Right cardiac atrium (tissue), 5 donors: ENCODE measurements around the gene TRAPPC2L. TPM values are rescaled to one million over a fixed set of nuclear protein-coding genes. Genes with fewer than 3 reads are reported as not detected.

Experiments
- ATAC-seq, 2 donors: fragments of 200-7000 bp; cut with Tn5 transposase; one replicate each; pipeline versions ENCODE4 v1.8.0 to v1.9.1; 2020; ENCODE audit warnings: moderate library complexity in 2 of 2, mild to moderate bottlenecking in 1 of 2
- DNase-seq, 3 donors: peaks; one replicate each; pipeline ENCODE4 v3.0.0-alpha.2; 2020
- H3K27ac ChIP-seq: one replicate; pipeline ENCODE4 v1.5.1; 2013; ENCODE audit warnings: mild to moderate bottlenecking, low read length, control low read depth, moderate library complexity
- H3K27me3 ChIP-seq: one replicate; pipeline ENCODE4 v1.6.1; 2013; ENCODE audit not compliant: control insufficient read depth, insufficient read depth
- H3K4me1 ChIP-seq: one replicate; pipeline ENCODE4 v1.6.1; 2013; ENCODE audit warnings: low read length; ENCODE audit not compliant: control insufficient read depth, insufficient read depth
- H3K4me3 ChIP-seq: one replicate; pipeline ENCODE4 v1.5.1; 2013; ENCODE audit warnings: low read length, control low read depth
- H3K9me3 ChIP-seq: one replicate; pipeline ENCODE4 v1.6.1; 2013; ENCODE audit warnings: low read length; ENCODE audit not compliant: control insufficient read depth
- WGBS: extraction: QIAGEN DNeasy Blood & Tissue Kit; methylation state at CpG from one replicate; pipeline ENCODE4 v1.1.7; 2013; 5-methylcytosine and 5-hydroxymethylcytosine counted together
- intact Hi-C, 4 donors: fragments of 100-400 bp; cut with DNase I; formaldehyde crosslinking; loops; one replicate each; pipeline versions ENCODE4 v1.11.0 to v1.14.0; 2022 to 2023
- polyA plus RNA-seq: library from polyadenylated mRNA; stranded (reverse); fragments of 200-250 nt; gene quantifications from one replicate; pipeline ENCODE4 v1.2.3, GENCODE V29; 2013
- total RNA-seq, 4 donors: library from RNA; stranded (reverse); fragmentation: NEBNext Ultra II Directional; extraction: Animal tissue kit (Norgen Biotek cat#: 25700); gene quantifications; one replicate each; pipeline ENCODE4 v1.2.1, GENCODE V29; 2021
- donor health status: healthy with polysubstance abuse.
- donor health status: DM: no; HTN: yes; CAD: no.
- donor health status: DM: no; HTN: no; CAD: no.
- donor health status: DM: no; HTN: yes; CAD: no; lungs with severe emphysema.
- donor health status: DM: yes; HTN: yes; CAD: no.

Gene TRAPPC2L
- total and polyA plus RNA-seq, 5 donors: 43.7 to 61.5 (median 49.6) TPM

DNA sequence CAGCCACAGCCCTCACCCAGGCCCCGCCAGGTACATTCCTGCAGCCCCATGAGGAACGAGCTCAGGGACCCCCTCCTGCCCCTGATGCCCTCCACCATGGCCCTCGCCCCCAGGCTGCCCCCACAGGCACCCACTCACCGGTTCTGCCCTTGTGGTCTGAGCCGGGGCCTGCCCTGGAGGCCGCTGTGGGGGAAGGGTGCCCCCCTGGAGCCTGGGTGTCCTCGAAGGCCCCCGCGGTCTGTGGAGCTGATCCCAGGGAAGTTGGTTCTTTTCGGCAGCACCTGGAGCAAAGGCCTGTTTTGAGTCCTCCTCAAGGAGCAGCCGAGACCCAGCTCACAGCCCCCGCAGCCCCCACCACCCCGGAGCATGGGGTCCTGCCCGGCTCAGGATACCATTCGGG is 7.2 kb downstream of the TRAPPC2L start:
- intact Hi-C loops: no loop called here
- 81% methylated on average over 15 of the region's 15 CpGs for WGBS
- no peaks in the 10 kb centered on the region for H3K27me3 ChIP-seq
- H3K4me3 ChIP-seq: no peak overlapping the region
- no peak for ATAC-seq
- H3K4me1 ChIP-seq: no peaks in the 10 kb centered on the region
- DNase-seq: no peak
- H3K27ac ChIP-seq: no peak overlapping the region
- no peaks in the 10 kb centered on the region for H3K9me3 ChIP-seq

DNA sequence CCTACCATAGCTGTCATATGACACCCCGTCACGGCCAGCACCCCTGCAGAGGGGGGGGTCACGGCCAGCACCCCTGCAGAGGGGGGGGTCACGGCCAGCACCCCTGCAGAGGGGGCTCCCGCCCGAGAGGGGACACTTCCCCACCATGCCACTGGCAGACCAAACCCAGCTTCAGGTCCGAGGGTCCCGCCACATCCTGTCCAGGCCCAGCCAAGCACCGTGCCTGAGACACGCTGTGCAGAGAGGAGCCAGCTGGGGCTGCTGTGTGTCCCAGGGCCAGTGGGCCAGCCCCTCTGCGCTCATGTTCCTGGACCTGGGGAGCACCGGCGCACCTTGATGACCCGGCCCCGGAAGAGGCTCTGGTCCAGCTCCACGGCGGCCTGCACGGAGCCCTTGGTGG is 7.6 kb downstream of the TRAPPC2L start:
- no peak overlapping the region for H3K4me3 ChIP-seq
- DNase-seq (no peak), ATAC-seq (peak in 1 of 2 donors; percentile 7)
- no peaks in the 10 kb centered on the region for H3K9me3 ChIP-seq
- intact Hi-C loops: no loop called here
- H3K27me3 ChIP-seq: no peaks in the 10 kb centered on the region
- no peak overlapping the region for H3K27ac ChIP-seq
- no peaks in the 10 kb centered on the region for H3K4me1 ChIP-seq
- 81% methylated on average over 18 of the region's 18 CpGs for WGBS

DNA sequence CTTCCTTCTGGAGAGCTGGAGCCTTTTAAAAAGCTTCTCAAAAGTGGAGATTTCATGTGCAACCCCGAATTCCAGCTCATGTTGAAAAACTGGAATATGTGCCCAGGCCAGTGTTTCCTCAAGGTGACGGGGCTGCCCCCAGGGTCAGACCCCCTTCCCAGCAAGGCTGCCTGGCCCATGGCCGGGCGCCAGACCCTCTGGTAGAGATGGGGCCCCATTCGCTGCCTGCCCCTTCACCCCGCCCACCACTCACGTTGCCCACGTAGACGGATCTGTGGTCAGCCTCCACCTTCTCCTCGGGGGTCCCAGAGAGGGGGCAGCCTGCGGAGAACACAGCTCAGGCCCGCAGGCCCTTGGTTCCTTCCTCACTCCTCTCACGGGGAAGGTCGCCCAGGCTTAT is 8.4 kb downstream of the TRAPPC2L start:
- Histone ChIP-seq H3K27ac (no peak overlapping the region), H3K4me1 (no peaks in the 10 kb centered on the region), H3K9me3 (no peaks in the 10 kb centered on the region), H3K27me3 (no peaks in the 10 kb centered on the region), H3K4me3 (no peak overlapping the region)
- ATAC-seq (no peak), DNase-seq (no peak)
- intact Hi-C loops: no loop called here
- 76% methylated on average over 14 of the region's 14 CpGs for WGBS

DNA sequence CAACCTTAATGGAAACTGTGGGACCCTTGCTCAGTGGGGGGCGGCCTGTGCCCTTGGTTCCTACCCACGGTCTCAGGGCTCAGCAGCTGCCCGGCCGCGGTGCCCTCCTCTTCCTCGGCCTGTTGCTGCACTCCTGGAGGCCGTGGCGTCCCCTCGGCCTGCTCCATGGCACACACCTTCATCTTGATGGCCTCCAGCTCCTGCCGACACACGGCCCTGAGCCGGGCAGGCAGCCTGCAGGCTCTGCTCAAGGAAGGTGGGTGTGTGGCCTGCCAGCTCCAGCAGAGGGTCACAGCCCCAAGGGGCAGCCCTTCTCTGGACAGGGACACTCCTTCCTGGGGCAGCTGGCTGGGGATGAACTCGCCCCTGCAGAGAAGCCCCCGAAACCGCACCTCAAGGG is 8.8 kb downstream of the TRAPPC2L start:
- intact Hi-C loops: no loop called here

DNA sequence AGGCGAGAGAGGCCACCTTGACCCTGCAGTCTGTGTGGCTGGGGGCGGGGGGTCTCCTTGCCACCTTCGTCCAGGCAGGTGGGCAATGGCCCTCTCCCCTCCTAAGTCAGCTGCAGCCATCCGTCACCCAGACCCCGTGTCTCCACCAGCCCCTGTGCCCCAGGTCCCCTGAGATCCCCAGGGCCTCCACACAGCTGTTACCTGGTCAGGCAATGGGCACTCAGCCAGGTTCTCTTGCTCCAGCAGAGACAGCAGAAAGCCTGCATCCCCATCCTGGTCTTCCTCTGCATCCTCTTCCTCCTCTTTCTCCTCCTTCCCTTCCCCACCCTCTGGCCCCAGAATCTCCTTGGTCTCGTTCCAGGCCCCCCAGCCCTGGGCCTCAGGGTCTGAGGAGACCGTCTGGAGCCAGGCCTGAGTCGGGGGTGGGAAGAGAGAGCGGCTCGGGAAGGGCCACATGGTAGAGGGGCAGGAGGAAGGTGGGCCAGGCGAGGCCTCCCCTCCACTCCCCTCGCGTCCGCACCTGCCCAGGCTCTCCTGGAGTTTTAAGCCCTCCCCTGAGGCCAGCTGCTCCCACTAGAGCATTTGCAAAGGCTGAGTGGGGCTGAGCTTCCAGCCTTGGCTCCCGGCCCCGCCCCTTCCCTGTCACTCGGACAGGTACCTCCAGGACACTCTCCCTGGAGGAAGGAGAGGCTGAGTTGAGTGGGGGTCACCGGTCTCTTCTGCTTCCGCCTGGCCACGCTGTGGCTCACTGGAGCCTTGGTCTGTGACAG is 9.4 kb downstream of the TRAPPC2L start, which contains the start of gene PABPN1L:
Gene PABPN1L (minus strand): TSS at position 510 of the 770 bp plus-strand sequence. CDS start 54 bp downstream, at position 456.
- no peaks in the 10 kb centered on the region for H3K9me3 ChIP-seq
- ATAC-seq (no peak), DNase-seq (no peak)
- H3K27ac ChIP-seq: no peak within 1 kb of the TSS
- intact Hi-C loops: no loop called here
- H3K4me3 ChIP-seq: no peak within 1 kb of the TSS
- H3K27me3 ChIP-seq: no peaks in the 10 kb centered on the region
- H3K4me1 ChIP-seq: no peaks in the 10 kb centered on the region
- WGBS: 70% methylated on average over 20 of the region's 20 CpGs

More for the DNA sequence above, 8.8 kb downstream of the TRAPPC2L start:
- no peak overlapping the region for H3K27ac ChIP-seq
- DNase-seq: no peak
- H3K27me3 ChIP-seq: no peaks in the 10 kb centered on the region
- no peak for ATAC-seq
- H3K4me1 ChIP-seq: no peaks in the 10 kb centered on the region
- WGBS: 83% methylated on average over 15 of the region's 15 CpGs
- no peaks in the 10 kb centered on the region for H3K9me3 ChIP-seq
- no peak overlapping the region for H3K4me3 ChIP-seq

DNA sequence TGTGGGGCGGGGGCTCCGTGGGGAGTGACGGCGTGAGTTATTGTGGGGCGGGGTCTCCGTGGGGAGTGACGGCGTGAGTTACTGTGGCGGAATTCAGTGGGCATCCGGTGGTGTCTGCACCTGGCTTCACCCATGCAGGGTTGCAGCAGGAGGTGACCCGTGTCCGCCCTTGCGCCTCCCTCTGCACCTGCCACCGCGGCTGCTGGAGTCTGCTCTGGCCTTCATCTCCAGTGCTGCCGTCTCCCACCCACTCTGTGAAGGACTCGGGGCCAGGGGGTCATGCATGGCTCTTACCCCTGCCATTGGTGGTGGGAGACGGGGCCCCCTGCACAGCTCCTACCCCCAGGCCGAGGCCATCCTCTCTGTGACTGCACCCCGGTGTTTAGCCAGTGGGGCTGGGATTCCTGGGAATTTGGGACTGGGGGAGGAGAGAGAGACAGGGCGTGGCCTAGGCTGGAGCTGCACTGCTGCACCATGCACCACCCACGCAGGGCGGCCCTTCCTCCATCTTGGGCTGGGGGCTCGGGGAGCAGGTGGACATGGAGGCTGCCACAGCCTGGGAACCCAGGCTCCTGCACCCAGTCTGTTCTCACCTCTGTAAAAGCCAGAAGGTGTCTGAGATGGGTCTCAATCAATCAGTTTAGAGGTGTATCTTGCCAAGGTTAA is 10.8 kb downstream of the TRAPPC2L start:
- ATAC-seq: no peak
- H3K9me3 ChIP-seq: no peaks in the 10 kb centered on the region
- intact Hi-C loops: no loop called here
- H3K4me1 ChIP-seq: no peaks in the 10 kb centered on the region
- H3K27ac ChIP-seq: no peak overlapping the region
- H3K27me3 ChIP-seq: no peaks in the 10 kb centered on the region
- peak in 1 of 3 donors; percentile 57 for DNase-seq
- H3K4me3 ChIP-seq: no peak overlapping the region
- 83% methylated on average over 24 of the region's 24 CpGs for WGBS

DNA sequence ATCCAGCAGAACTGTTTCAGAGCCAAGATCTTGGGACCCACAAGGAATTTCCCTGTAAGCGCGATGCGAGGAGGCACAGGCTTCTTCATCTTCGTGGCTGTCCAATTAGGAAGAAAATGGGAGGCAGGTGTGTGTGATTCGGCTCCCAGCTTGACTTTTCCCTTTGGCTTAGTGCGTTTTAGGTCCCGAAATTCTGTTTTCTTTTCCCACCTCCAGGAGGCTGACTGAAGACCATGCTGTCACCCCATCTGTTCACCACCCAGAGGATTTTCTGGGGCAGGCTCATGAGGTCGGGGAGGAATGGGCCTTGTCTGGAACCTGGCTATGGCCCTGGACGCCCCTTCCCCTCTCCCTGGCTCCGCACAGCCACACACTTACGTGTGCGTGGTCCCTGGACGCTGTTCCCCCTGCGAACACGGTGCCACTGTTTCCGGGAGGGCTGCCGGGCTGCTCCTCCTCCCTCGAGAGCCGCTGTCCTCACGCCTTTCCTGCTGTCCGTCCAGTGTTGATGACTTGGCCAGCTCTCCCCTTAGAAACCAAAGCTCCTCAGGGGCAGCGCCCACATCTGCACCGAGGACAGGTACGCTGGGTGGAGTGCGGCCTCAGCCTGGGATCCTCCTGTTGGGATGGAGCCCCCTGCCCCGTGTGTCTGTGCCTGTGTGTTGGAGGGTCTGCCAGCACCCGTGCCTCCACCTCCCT is 12.2 kb downstream of the TRAPPC2L start:
- ATAC-seq (no peak), DNase-seq (no peak)
- H3K27ac ChIP-seq: no peak overlapping the region
- WGBS: 79% methylated on average over 27 of the region's 27 CpGs
- H3K9me3 ChIP-seq: no peaks in the 10 kb centered on the region
- H3K27me3 ChIP-seq: no peaks in the 10 kb centered on the region
- no peak overlapping the region for H3K4me3 ChIP-seq
- no peaks in the 10 kb centered on the region for H3K4me1 ChIP-seq
- intact Hi-C loops: no loop called here

DNA sequence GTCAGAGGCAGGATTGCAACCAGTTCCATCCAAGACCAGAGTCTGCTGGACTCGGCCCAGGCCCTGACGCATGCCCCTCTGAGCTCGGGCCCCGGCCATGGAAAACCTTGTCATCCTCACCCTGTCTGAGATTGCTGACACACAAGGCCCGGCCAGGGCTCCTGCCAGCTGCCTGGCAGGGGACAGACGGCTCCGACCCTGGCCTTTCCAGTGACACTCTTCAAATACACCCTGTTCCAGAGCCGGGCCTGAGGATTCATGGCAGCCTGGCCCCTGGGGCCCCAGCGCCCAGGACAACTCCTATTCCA is 12.7 kb downstream of the TRAPPC2L start:
- WGBS: 69% methylated on average over 9 of the region's 9 CpGs
- Histone ChIP-seq H3K4me1 (no peaks in the 10 kb centered on the region), H3K4me3 (no peak overlapping the region), H3K27me3 (no peaks in the 10 kb centered on the region), H3K9me3 (no peaks in the 10 kb centered on the region), H3K27ac (no peak overlapping the region)
- ATAC-seq: peak; percentile 37 to 67
- intact Hi-C loops: no loop called here
- DNase-seq: peak; percentile 68 to 78 (median 72)

DNA sequence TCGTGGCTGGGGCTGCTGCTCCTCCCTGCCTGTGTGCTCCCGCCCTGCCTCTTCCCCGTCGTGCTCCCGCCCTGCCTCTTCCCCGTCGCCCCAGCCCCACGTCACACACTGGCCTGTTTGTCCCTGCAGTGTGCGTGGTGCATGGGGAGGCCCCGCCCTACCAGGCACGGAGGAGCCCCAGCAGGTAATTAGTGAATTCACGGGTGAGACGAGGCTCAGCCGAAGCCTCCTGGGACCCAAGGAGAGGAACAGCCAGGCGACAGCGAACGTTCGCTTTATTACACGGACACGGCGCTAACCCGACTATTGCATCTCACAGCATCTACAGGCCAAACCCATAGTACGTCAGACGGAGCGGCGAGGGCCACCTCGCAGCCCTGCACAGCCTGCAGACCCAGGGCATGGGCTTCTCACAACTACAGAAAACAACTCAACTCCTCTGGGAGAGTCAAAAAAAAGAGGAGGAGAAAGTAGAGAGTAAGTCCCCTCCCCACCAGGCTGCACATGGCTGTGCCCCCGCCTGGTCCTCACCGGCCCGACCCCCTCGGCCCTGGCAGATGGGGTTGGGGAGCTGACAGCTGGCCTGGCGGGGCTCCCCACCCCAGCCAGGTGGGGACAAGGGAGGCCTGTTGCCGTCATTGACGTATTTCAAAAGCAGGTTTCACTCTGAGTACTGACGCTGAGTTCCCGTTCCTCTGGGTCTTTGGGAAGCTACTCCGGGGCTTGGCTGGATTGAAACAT is 13.9 kb downstream of the TRAPPC2L start:
- Histone ChIP-seq H3K27me3 (no peaks in the 10 kb centered on the region), H3K4me1 (no peaks in the 10 kb centered on the region), H3K9me3 (no peaks in the 10 kb centered on the region), H3K27ac (no peak overlapping the region), H3K4me3 (no peak overlapping the region)
- WGBS: 41% methylated on average over 37 of the region's 37 CpGs
- intact Hi-C loops: no loop called here
- peak; percentile 30 to 42 for ATAC-seq
- peak in 2 of 3 donors; percentile 66 to 80 for DNase-seq

DNA sequence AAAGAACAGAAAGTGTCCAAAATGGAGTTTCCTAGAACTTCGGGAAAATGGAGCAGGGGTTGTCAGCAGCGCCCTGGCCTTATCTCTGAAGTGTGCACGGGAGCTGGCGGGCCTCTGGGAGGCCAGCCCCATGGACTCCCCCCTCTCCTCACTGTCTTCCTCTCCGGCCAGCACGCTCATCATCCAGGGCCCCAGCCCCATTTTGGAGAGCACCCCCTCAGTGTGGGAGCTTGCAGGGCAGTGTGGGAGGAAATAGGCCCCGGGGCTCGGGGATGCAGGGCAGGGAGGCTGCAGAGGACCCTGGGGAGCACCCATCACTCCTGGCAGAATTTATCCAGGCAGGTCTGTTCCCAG is 14.4 kb downstream of the TRAPPC2L start:
- DNase-seq: no peak
- no peaks in the 10 kb centered on the region for H3K4me1 ChIP-seq
- ATAC-seq: peak in 1 of 2 donors; percentile 2
- intact Hi-C loops: no loop called here
- no peak overlapping the region for H3K4me3 ChIP-seq
- no peaks in the 10 kb centered on the region for H3K27me3 ChIP-seq
- WGBS: 21% methylated on average over 8 of the region's 8 CpGs
- no peaks in the 10 kb centered on the region for H3K9me3 ChIP-seq
- H3K27ac ChIP-seq: no peak overlapping the region
